HCT116 (cell line): ENCODE measurements around the gene LRRC32.

Experiments
- CTCF ChIP-seq, 3 experiments: fragments of 200-600 bp in 1 of 3; sonication (generic) in 1 of 3; IDR thresholded peaks in 2 of 3; conservative IDR thresholded peaks in 1 of 3; 2 replicates each; pipeline ENCODE4 v1.5.1; 2012 to 2017; ENCODE audit warnings: low read depth in 2 of 3, low read length in 2 of 3, antibody characterized with exemption in 1 of 3, borderline replicate concordance in 1 of 3, control low read depth in 1 of 3, mild to moderate bottlenecking in 1 of 3, mixed read lengths in 1 of 3, mixed run types in 1 of 3, moderate library complexity in 1 of 3; ENCODE audit not compliant: insufficient read depth in 1 of 3
- EZH2 ChIP-seq: fragments of 200-600 bp; sonication (generic); IDR thresholded peaks from 2 replicates; pipeline ENCODE4 v1.6.1; 2017; ENCODE audit warnings: antibody characterized with exemption, mixed run types
- EZH2phosphoT487 ChIP-seq: fragments of 200-600 bp; IDR thresholded peaks from 2 replicates; pipeline ENCODE4 v1.6.1; 2018; ENCODE audit warnings: antibody characterized with exemption, borderline replicate concordance
- FOSL1 ChIP-seq: IDR thresholded peaks from 2 replicates; pipeline ENCODE4 v1.6.1; 2012; ENCODE audit warnings: low read depth
- JUND ChIP-seq: IDR thresholded peaks from 2 replicates; pipeline ENCODE4 v1.6.1; 2012
- POLR2A ChIP-seq: IDR thresholded peaks from 2 replicates; pipeline ENCODE4 v1.7.0; 2011; ENCODE audit warnings: borderline replicate concordance; ENCODE audit not compliant: insufficient read depth, insufficient read length; ENCODE audit errors: extremely low read depth
- POLR2AphosphoS5 ChIP-seq: IDR thresholded peaks from 2 replicates; pipeline ENCODE4 v1.6.1; 2011; ENCODE audit warnings: mild to moderate bottlenecking, low read depth, low read length, moderate library complexity
- RAD21 ChIP-seq: IDR thresholded peaks from 2 replicates; pipeline ENCODE4 v1.6.1; 2012; ENCODE audit warnings: low read depth, mild to moderate bottlenecking
- SIN3A ChIP-seq: IDR thresholded peaks from 2 replicates; pipeline ENCODE4 v1.6.1; 2012; ENCODE audit warnings: low read depth
- SRF ChIP-seq: IDR thresholded peaks from 2 replicates; pipeline ENCODE4 v1.6.1; 2012; ENCODE audit warnings: low read depth
- YY1 ChIP-seq: IDR thresholded peaks from 2 replicates; pipeline ENCODE4 v1.6.1; 2011; ENCODE audit warnings: low read length, low read depth, moderate library complexity, mild to moderate bottlenecking; ENCODE audit not compliant: insufficient replicate concordance; ENCODE audit errors: extremely low read depth
- ZBTB33 ChIP-seq: IDR thresholded peaks from 2 replicates; pipeline ENCODE4 v1.6.1; 2011; ENCODE audit warnings: mild to moderate bottlenecking, low read length, moderate library complexity; ENCODE audit not compliant: insufficient replicate concordance; ENCODE audit errors: extremely low read depth
- ZNF274 ChIP-seq: fragments of 200-500 bp; sonication (Bioruptor generic); IDR thresholded peaks from 2 replicates; pipeline ENCODE4 v1.6.1; 2014; ENCODE audit warnings: mild to moderate bottlenecking, low read depth, low read length, inconsistent platforms
- TF ChIP-seq, protein P1 (sequence below): IDR thresholded peaks from 2 replicates; pipeline ENCODE4 v1.6.1; 2012

GRCh38 chr11:76626921-76627401, 43.6 kb downstream of the LRRC32 start:
- no peak for TF ChIP-seq CTCF (IDR thresholded peaks at IDR 0.05 in 2 of 3, conservative IDR thresholded peaks at IDR 0.05 in 1 of 3; ENCODE audit: borderline replicate concordance in 1 of 3, insufficient read depth in 1 of 3, low read depth in 2 of 3, low read length in 2 of 3)
- no peak for TF ChIP-seq ZBTB33
- TF ChIP-seq JUND = no peak
- TF ChIP-seq SRF = no peak
- no peak for TF ChIP-seq RAD21
- TF ChIP-seq POLR2AphosphoS5 = no peak
- no peak for TF ChIP-seq POLR2A
- TF ChIP-seq SIN3A = no peak
- TF ChIP-seq YY1 = no peak
- no peak for TF ChIP-seq EZH2phosphoT487
- no peak for TF ChIP-seq ZNF274
- TF ChIP-seq, protein P1, sequence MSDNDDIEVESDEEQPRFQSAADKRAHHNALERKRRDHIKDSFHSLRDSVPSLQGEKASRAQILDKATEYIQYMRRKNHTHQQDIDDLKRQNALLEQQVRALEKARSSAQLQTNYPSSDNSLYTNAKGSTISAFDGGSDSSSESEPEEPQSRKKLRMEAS = no peak
- TF ChIP-seq FOSL1 = no peak
- no peak for TF ChIP-seq EZH2
